ENCODE measurements around the gene MAZ. TPM values are rescaled to one million over a fixed set of nuclear protein-coding genes. Genes with fewer than 3 reads are reported as not detected.

Gene MAZ
- total and polyA plus RNA-seq, 2 donors from 2014 or later: 85.5 to 137 TPM

GRCh38 chr16:29811170-29811895 lies 5.0 kb downstream of the MAZ start:
- peak overlapping the region; percentile 36 to 58 (median 46) for H3K9ac ChIP-seq (ENCODE audit: low read length in 3 of 3)
- no peak for TF ChIP-seq CTCF (IDR thresholded peaks at IDR 0.05; ENCODE audit: borderline replicate concordance, extremely low read depth, insufficient read depth)
- peak overlapping the region; percentile 83 to 95 for H3K27ac ChIP-seq (ENCODE audit: low read depth in 2 of 2, low read length in 2 of 2)
- peak; percentile 96 to 99 (median 97) for DNase-seq
- H3K4me3 ChIP-seq (ENCODE audit: low read length in 3 of 3): peak overlapping the region; percentile 54 to 66 (median 65)
- no peaks in the 10 kb centered on the region for H3K27me3 ChIP-seq (ENCODE audit: control insufficient read depth, insufficient read depth, low read length)
- peaks cover 2 to 38% (median 12%) of the 10 kb centered on the region in 3 donors for H3K4me1 ChIP-seq (ENCODE audit: control insufficient read depth in 2 of 3, insufficient read depth in 2 of 3, low read depth in 1 of 3, low read length in 3 of 3)
- FAIRE-seq: peak; percentile 97
- peaks cover 0 to 3% (median 2%) of the 10 kb centered on the region in 3 donors for H3K36me3 ChIP-seq (ENCODE audit: control insufficient read depth in 2 of 3, insufficient read depth in 3 of 3, low read length in 3 of 3)
- intact Hi-C loops (cut with DNase I): no loop called here
- no peaks in the 10 kb centered on the region for H3K9me3 ChIP-seq (ENCODE audit: control insufficient read depth in 2 of 3, insufficient read depth in 1 of 3, low read length in 3 of 3)

GRCh38 chr16:29811896-29812665 lies 5.8 kb downstream of the MAZ start, which contains the start of gene PRRT2:
Gene PRRT2 (plus strand): TSS chr16:29812193. CDS start chr16:29813055, 862 bp downstream.
- intact Hi-C loops (cut with DNase I): no loop called here
- DNase-seq (peak; percentile 84 to 93 (median 92)), FAIRE-seq (no peak)
- Histone ChIP-seq H3K9ac (ENCODE audit: low read length in 3 of 3) (peak within 1 kb of the TSS; percentile 36 to 58 (median 46)), H3K9me3 (ENCODE audit: control insufficient read depth in 2 of 3, insufficient read depth in 1 of 3, low read length in 3 of 3) (no peaks in the 10 kb centered on the region), H3K4me3 (ENCODE audit: low read length in 3 of 3) (peak within 1 kb of the TSS; percentile 65 to 68 (median 66)), H3K27ac (ENCODE audit: low read depth in 2 of 2, low read length in 2 of 2) (peak within 1 kb of the TSS; percentile 83 to 95), H3K4me1 (ENCODE audit: control insufficient read depth in 2 of 3, insufficient read depth in 2 of 3, low read depth in 1 of 3, low read length in 3 of 3) (peaks cover 2 to 40% (median 15%) of the 10 kb centered on the region in 3 donors), H3K36me3 (ENCODE audit: control insufficient read depth in 2 of 3, insufficient read depth in 3 of 3, low read length in 3 of 3) (peaks cover 0 to 3% (median 2%) of the 10 kb centered on the region in 3 donors), H3K27me3 (ENCODE audit: control insufficient read depth, insufficient read depth, low read length) (no peaks in the 10 kb centered on the region)
- TF ChIP-seq CTCF (IDR thresholded peaks at IDR 0.05; ENCODE audit: borderline replicate concordance, extremely low read depth, insufficient read depth): no peak

GRCh38 chr16:29812754-29813643 lies 6.7 kb downstream of the MAZ start:
- DNase-seq (peak in 2 of 5 donors; percentile 61 to 74), FAIRE-seq (no peak)
- Histone ChIP-seq H3K4me3 (ENCODE audit: low read length in 3 of 3) (peak overlapping the region in 2 of 3 donors; percentile 66 to 68), H3K9ac (ENCODE audit: low read length in 3 of 3) (peak overlapping the region in 2 of 3 donors; percentile 9 to 32), H3K27me3 (ENCODE audit: control insufficient read depth, insufficient read depth, low read length) (no peaks in the 10 kb centered on the region), H3K9me3 (ENCODE audit: control insufficient read depth in 2 of 3, insufficient read depth in 1 of 3, low read length in 3 of 3) (no peaks in the 10 kb centered on the region), H3K4me1 (ENCODE audit: control insufficient read depth in 2 of 3, insufficient read depth in 2 of 3, low read depth in 1 of 3, low read length in 3 of 3) (peaks cover 2 to 32% (median 19%) of the 10 kb centered on the region in 3 donors), H3K36me3 (ENCODE audit: control insufficient read depth in 2 of 3, insufficient read depth in 3 of 3, low read length in 3 of 3) (peaks cover 0 to 3% (median 2%) of the 10 kb centered on the region in 3 donors), H3K27ac (ENCODE audit: low read depth in 2 of 2, low read length in 2 of 2) (peak overlapping the region in 1 of 2 donors; percentile 13)
- intact Hi-C loops (cut with DNase I): no loop called here
- no peak for TF ChIP-seq CTCF (IDR thresholded peaks at IDR 0.05; ENCODE audit: borderline replicate concordance, extremely low read depth, insufficient read depth)

All from kidney (tissue), 14 donors.